Tongue (tissue), 2 donors: ENCODE measurements around the gene GFAP. TPM values are rescaled to one million over a fixed set of nuclear protein-coding genes. Genes with fewer than 3 reads are reported as not detected.

Source experiments
- DNase-seq: peaks from one replicate; pipeline ENCODE4 v3.0.0-alpha.2; 2015
- total RNA-seq: library from RNA; depleted of rRNA; stranded (reverse); fragments of >200 nt; gene quantifications from one replicate; pipeline ENCODE4 v1.2.3, GENCODE V29; 2014

GFAP gene
- total RNA-seq, 1 donor from 2014 or later, result 1.7 TPM

GRCh38 chr17:44914148-44914547 is 1.2 kb downstream of the GFAP start:
- no peak for DNase-seq

- no peak for DNase-seq
Observed at GRCh38 chr17:44913676-44914075, 1.6 kb downstream of the GFAP start.

- DNase-seq, result no peak
Observed at GRCh38 chr17:44912763-44913544, 2.3 kb downstream of the GFAP start.

- no peak for DNase-seq
Observed at GRCh38 chr17:44911133-44912001, 3.9 kb downstream of the GFAP start.

GRCh38 chr17:44910231-44911106 is 4.8 kb downstream of the GFAP start:
- DNase-seq, result no peak

GRCh38 chr17:44909681-44910144 is 5.6 kb downstream of the GFAP start:
- DNase-seq, result no peak

- DNase-seq, result no peak
Observed at GRCh38 chr17:44908761-44909326, 6.5 kb downstream of the GFAP start.

GRCh38 chr17:44907729-44908470 is 7.4 kb downstream of the GFAP start:
- no peak for DNase-seq

- DNase-seq, result peak; percentile 72
Observed at GRCh38 chr17:44906763-44907728, 8.3 kb downstream of the GFAP start.

- DNase-seq, result no peak
Observed at GRCh38 chr17:44906010-44906646, 9.2 kb downstream of the GFAP start.

GRCh38 chr17:44905006-44906000 is 10.0 kb downstream of the GFAP start:
- peak; percentile 57 for DNase-seq

- DNase-seq, result no peak
Observed at GRCh38 chr17:44904001-44904984, 11.0 kb downstream of the GFAP start.

GRCh38 chr17:44903012-44903685 is 12.2 kb downstream of the GFAP start:
- no peak for DNase-seq

- DNase-seq, result no peak
Observed at GRCh38 chr17:44902135-44902760, 13.1 kb downstream of the GFAP start.

- DNase-seq, result no peak
Observed at GRCh38 chr17:44901411-44901921, 13.8 kb downstream of the GFAP start.
